ENCODE data around the gene HTR1E. TPM values are rescaled to one million over a fixed set of nuclear protein-coding genes. Genes with fewer than 3 reads are reported as not detected.

The HTR1E gene
- total RNA-seq, 1 experiment from 2014 or later = not detected

DNA sequence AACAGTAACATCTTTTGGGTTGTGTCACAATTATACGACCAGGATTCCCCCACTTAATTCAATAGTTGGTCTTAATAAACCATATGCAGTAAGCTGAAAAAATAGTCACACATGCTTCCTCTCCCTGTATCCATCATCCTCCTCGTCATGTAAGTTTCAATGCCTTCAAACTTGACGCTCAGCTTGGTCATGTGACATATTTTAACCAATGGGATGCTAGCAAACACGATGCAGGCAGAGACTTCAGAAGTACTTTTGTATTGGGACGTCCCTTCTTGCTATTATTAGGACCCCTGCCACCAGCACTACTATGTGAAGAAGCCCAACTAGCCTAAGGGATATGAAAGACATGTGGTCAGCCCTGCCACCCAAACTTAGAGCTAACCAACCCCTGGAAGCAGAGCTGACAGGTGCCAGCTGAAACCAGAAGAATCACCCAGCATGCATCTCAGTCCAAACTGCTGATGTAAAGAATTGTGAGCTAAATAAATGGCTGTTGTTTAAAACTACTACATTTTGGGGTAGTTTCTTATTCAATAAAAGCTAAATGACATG is 108.3 kb downstream of the HTR1E start:
- H3K27me3 Mint-ChIP-seq (ENCODE audit: insufficient read depth, unreplicated experiment) = peaks cover 19% of the 10 kb centered on the region
- Histone ChIP-seq H3K4me1 (no peaks in the 10 kb centered on the region), H3K36me3 (ENCODE audit: control insufficient read depth, insufficient read depth, low read length) (no peaks in the 10 kb centered on the region), H3K4me3 (ENCODE audit: low read depth, low read length) (no peak overlapping the region), H3K9me3 (no peaks in the 10 kb centered on the region), H3K27me3 (replicated peaks; ENCODE audit: control insufficient read depth, insufficient read depth, low read length) (no peaks in the 10 kb centered on the region)
- H3K27ac Mint-ChIP-seq (ENCODE audit: unreplicated experiment) = no peak overlapping the region
- DNase-seq = no peak
- CTCF ChIA-PET = interaction anchor here (0.6 kb wide), 1 partner anchor 21 kb away, joined by 5 read pairs; no protein-coding TSS in a partner anchor
- TF ChIP-seq, protein P1, sequence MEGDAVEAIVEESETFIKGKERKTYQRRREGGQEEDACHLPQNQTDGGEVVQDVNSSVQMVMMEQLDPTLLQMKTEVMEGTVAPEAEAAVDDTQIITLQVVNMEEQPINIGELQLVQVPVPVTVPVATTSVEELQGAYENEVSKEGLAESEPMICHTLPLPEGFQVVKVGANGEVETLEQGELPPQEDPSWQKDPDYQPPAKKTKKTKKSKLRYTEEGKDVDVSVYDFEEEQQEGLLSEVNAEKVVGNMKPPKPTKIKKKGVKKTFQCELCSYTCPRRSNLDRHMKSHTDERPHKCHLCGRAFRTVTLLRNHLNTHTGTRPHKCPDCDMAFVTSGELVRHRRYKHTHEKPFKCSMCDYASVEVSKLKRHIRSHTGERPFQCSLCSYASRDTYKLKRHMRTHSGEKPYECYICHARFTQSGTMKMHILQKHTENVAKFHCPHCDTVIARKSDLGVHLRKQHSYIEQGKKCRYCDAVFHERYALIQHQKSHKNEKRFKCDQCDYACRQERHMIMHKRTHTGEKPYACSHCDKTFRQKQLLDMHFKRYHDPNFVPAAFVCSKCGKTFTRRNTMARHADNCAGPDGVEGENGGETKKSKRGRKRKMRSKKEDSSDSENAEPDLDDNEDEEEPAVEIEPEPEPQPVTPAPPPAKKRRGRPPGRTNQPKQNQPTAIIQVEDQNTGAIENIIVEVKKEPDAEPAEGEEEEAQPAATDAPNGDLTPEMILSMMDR (IDR thresholded peaks at IDR 0.05; ENCODE audit: insufficient read depth in 1 of 2, low read depth in 1 of 2, low read length in 1 of 2, severe bottlenecking in 1 of 2, unreplicated experiment in 1 of 2) = no peak
- H3K4me3 Mint-ChIP-seq (ENCODE audit: unreplicated experiment) = peak overlapping the region; percentile 23
- POLR2A ChIA-PET = no interaction called here
- intact Hi-C loops (cut with micrococcal nuclease; ENCODE audit: unreplicated experiment) = no loop called here
- no peaks in the 10 kb centered on the region for H3K9me3 Mint-ChIP-seq (ENCODE audit: unreplicated experiment)
- no peaks in the 10 kb centered on the region for H3K36me3 Mint-ChIP-seq (ENCODE audit: insufficient read depth, unreplicated experiment)
- no peaks in the 10 kb centered on the region for H3K4me1 Mint-ChIP-seq (ENCODE audit: low read depth, unreplicated experiment)
- BruUV-seq (replicated peaks) = no TSS peak

DNA sequence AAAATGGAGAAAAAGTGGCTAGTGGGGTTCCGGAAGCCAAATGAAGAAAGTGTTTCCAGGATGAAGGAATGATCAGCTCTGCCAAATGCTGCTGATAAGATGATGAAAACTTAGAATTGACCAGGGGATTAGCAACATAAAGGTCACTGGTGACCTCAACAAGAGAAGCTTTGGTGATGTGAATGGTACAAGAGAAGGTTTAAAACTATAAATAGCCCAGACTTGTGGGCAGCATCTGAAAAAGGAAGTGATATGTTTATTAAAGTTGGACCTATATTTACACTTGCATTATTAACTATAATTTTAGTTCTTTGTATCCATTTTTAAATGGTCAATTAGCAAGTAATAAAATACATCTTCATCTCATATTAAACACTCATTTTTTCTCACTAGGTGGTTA is 112.5 kb downstream of the HTR1E start:
- no peaks in the 10 kb centered on the region for H3K9me3 ChIP-seq
- H3K36me3 ChIP-seq (ENCODE audit: control insufficient read depth, insufficient read depth, low read length) = no peaks in the 10 kb centered on the region
- Mint-ChIP-seq H3K27ac (ENCODE audit: unreplicated experiment) (no peak overlapping the region), H3K4me3 (ENCODE audit: unreplicated experiment) (no peak overlapping the region), H3K9me3 (ENCODE audit: unreplicated experiment) (no peaks in the 10 kb centered on the region), H3K27me3 (ENCODE audit: insufficient read depth, unreplicated experiment) (peaks cover 14% of the 10 kb centered on the region), H3K36me3 (ENCODE audit: insufficient read depth, unreplicated experiment) (no peaks in the 10 kb centered on the region), H3K4me1 (ENCODE audit: low read depth, unreplicated experiment) (no peaks in the 10 kb centered on the region)
- H3K27me3 ChIP-seq (replicated peaks; ENCODE audit: control insufficient read depth, insufficient read depth, low read length) = no peaks in the 10 kb centered on the region
- H3K4me1 ChIP-seq = no peaks in the 10 kb centered on the region
- intact Hi-C loops (cut with micrococcal nuclease; ENCODE audit: unreplicated experiment) = no loop called here
- DNase-seq = no peak
- no TSS peak for BruUV-seq (replicated peaks)
- TF ChIP-seq, protein P1 (IDR thresholded peaks at IDR 0.05; ENCODE audit: insufficient read depth in 1 of 2, low read depth in 1 of 2, low read length in 1 of 2, severe bottlenecking in 1 of 2, unreplicated experiment in 1 of 2) = no peak
- POLR2A ChIA-PET = no interaction called here
- no peak overlapping the region for H3K4me3 ChIP-seq (ENCODE audit: low read depth, low read length)
- CTCF ChIA-PET = no interaction called here

DNA sequence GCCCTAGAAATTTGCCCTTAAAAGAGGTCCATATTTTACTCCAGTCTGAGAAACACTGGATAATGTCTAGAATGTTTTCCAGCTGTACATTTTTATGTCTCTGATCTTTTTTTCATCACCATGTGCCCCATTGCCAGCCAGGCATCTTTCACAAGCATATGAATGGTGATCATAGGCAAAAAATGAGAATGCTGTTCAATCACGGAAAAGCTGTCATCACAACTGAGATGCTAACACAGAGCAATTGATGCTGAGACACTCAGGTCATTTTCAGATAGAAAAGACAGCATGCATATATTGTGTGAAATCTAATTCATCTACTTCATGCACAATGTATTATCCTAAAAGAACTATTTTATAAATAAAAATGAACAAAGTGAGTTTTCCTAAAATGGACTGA is 116.0 kb downstream of the HTR1E start:
- no peaks in the 10 kb centered on the region for H3K4me1 Mint-ChIP-seq (ENCODE audit: low read depth, unreplicated experiment)
- POLR2A ChIA-PET = no interaction called here
- no peak overlapping the region for H3K27ac Mint-ChIP-seq (ENCODE audit: unreplicated experiment)

More for the DNA sequence above, 116.0 kb downstream of the HTR1E start:
- H3K4me3 ChIP-seq (ENCODE audit: low read depth, low read length) = no peak overlapping the region
- BruUV-seq (replicated peaks) = no TSS peak
- H3K4me1 ChIP-seq = no peaks in the 10 kb centered on the region
- Mint-ChIP-seq H3K27me3 (ENCODE audit: insufficient read depth, unreplicated experiment) (peaks cover 11% of the 10 kb centered on the region), H3K36me3 (ENCODE audit: insufficient read depth, unreplicated experiment) (no peaks in the 10 kb centered on the region), H3K4me3 (ENCODE audit: unreplicated experiment) (no peak overlapping the region), H3K9me3 (ENCODE audit: unreplicated experiment) (no peaks in the 10 kb centered on the region)
- no peak for DNase-seq
- no peaks in the 10 kb centered on the region for H3K36me3 ChIP-seq (ENCODE audit: control insufficient read depth, insufficient read depth, low read length)
- no peaks in the 10 kb centered on the region for H3K9me3 ChIP-seq
- CTCF ChIA-PET = no interaction called here
- TF ChIP-seq, protein P1 (IDR thresholded peaks at IDR 0.05; ENCODE audit: insufficient read depth in 1 of 2, low read depth in 1 of 2, low read length in 1 of 2, severe bottlenecking in 1 of 2, unreplicated experiment in 1 of 2) = no peak
- intact Hi-C loops (cut with micrococcal nuclease; ENCODE audit: unreplicated experiment) = no loop called here
- H3K27me3 ChIP-seq (replicated peaks; ENCODE audit: control insufficient read depth, insufficient read depth, low read length) = no peaks in the 10 kb centered on the region
